KMS-11 (cell line): ENCODE results near the gene POR.

Experiments
- H2AFZ ChIP-seq: fragments of 200-600 bp; sonication (generic); 2 replicates; pipeline ENCODE4 v1.6.1; 2016; ENCODE audit warnings: antibody characterized with exemption, mixed run types, low read depth
- H3K27ac ChIP-seq: fragments of 200-600 bp; sonication (generic); 2 replicates; pipeline ENCODE4 v1.6.1; 2016; ENCODE audit warnings: mild to moderate bottlenecking, mixed run types
- H3K27me3 ChIP-seq: fragments of 200-600 bp; sonication (generic); 2 replicates; pipeline ENCODE4 v1.6.1; 2017; ENCODE audit warnings: mild to moderate bottlenecking, low read depth, mixed run types, moderate library complexity; ENCODE audit not compliant: insufficient read depth
- H3K36me3 ChIP-seq: fragments of 200-600 bp; sonication (generic); 2 replicates; pipeline ENCODE4 v1.6.1; 2017; ENCODE audit warnings: mild to moderate bottlenecking, mixed run types; ENCODE audit not compliant: insufficient read depth
- H3K4me1 ChIP-seq: fragments of 200-600 bp; sonication (generic); 2 replicates; pipeline ENCODE4 v1.6.1; 2016; ENCODE audit warnings: mild to moderate bottlenecking, low read depth, mixed run types; ENCODE audit not compliant: poor library complexity, severe bottlenecking
- H3K4me2 ChIP-seq: fragments of 200-600 bp; sonication (generic); 2 replicates; pipeline ENCODE4 v1.7.0; 2016; ENCODE audit warnings: mild to moderate bottlenecking, mixed run types
- H3K4me3 ChIP-seq: fragments of 200-600 bp; sonication (generic); IDR thresholded peaks from 2 replicates; pipeline ENCODE4 v1.6.1; 2017; ENCODE audit warnings: low read depth, low read length, mixed read lengths; ENCODE audit not compliant: insufficient read depth
- H3K79me2 ChIP-seq: fragments of 200-600 bp; sonication (generic); 2 replicates; pipeline ENCODE4 v1.6.1; 2016; ENCODE audit warnings: low read depth, mixed run types; ENCODE audit not compliant: insufficient read depth
- H3K9ac ChIP-seq: fragments of 200-600 bp; sonication (generic); 2 replicates; pipeline ENCODE4 v1.6.1; 2016; ENCODE audit warnings: mild to moderate bottlenecking, mixed run types
- H4K20me1 ChIP-seq: fragments of 200-600 bp; sonication (generic); 2 replicates; pipeline ENCODE4 v1.6.1; 2016; ENCODE audit warnings: mild to moderate bottlenecking, mixed run types; ENCODE audit not compliant: insufficient read depth
- CTCF ChIP-seq: fragments of 200-600 bp; sonication (generic); conservative IDR thresholded peaks from 2 replicates; pipeline ENCODE4 v1.6.1; 2017; ENCODE audit warnings: low read depth, mild to moderate bottlenecking, antibody characterized with exemption, low read length, moderate library complexity, mixed read lengths

Gene POR

GRCh38 chr7:75971309-75971960 lies 56.5 kb downstream of the POR start:
- Histone ChIP-seq H3K4me1 (peaks cover 7% of the 10 kb centered on the region), H3K4me3 (no peak overlapping the region), H3K4me2 (no peak overlapping the region), H4K20me1 (no peaks in the 10 kb centered on the region), H3K9ac (no peak overlapping the region), H3K79me2 (no peaks in the 10 kb centered on the region), H3K36me3 (no peaks in the 10 kb centered on the region), H3K27ac (no peak overlapping the region), H2AFZ (no peak overlapping the region), H3K27me3 (no peaks in the 10 kb centered on the region)
- TF ChIP-seq CTCF, result no peak

GRCh38 chr7:75971961-75972763 lies 57.2 kb downstream of the POR start:
- no peaks in the 10 kb centered on the region for H3K27me3 ChIP-seq
- H3K4me3 ChIP-seq, result no peak overlapping the region
- H3K27ac ChIP-seq, result no peak overlapping the region
- H3K4me1 ChIP-seq, result peaks cover under 1% of the 10 kb centered on the region
- H3K36me3 ChIP-seq, result no peaks in the 10 kb centered on the region
- no peak overlapping the region for H3K9ac ChIP-seq
- H4K20me1 ChIP-seq, result no peaks in the 10 kb centered on the region
- no peak overlapping the region for H2AFZ ChIP-seq
- TF ChIP-seq CTCF, result no peak
- H3K79me2 ChIP-seq, result no peaks in the 10 kb centered on the region
- H3K4me2 ChIP-seq, result no peak overlapping the region

- Histone ChIP-seq H2AFZ (no peak overlapping the region), H4K20me1 (no peaks in the 10 kb centered on the region), H3K79me2 (no peaks in the 10 kb centered on the region), H3K36me3 (no peaks in the 10 kb centered on the region), H3K9ac (no peak overlapping the region), H3K4me3 (no peak overlapping the region), H3K4me1 (no peaks in the 10 kb centered on the region), H3K27ac (no peak overlapping the region), H3K27me3 (no peaks in the 10 kb centered on the region), H3K4me2 (no peak overlapping the region)
- TF ChIP-seq CTCF, result no peak
Measured at GRCh38 chr7:75977743-75978142, 62.8 kb downstream of the POR start.

- no peak for TF ChIP-seq CTCF
- no peaks in the 10 kb centered on the region for H3K36me3 ChIP-seq
Measured at GRCh38 chr7:75979759-75980429, 64.9 kb downstream of the POR start.

More at GRCh38 chr7:75979759-75980429, 64.9 kb downstream of the POR start:
- no peak overlapping the region for H3K9ac ChIP-seq
- H4K20me1 ChIP-seq, result no peaks in the 10 kb centered on the region
- no peaks in the 10 kb centered on the region for H3K27me3 ChIP-seq
- H3K79me2 ChIP-seq, result no peaks in the 10 kb centered on the region
- no peak overlapping the region for H3K4me3 ChIP-seq
- H2AFZ ChIP-seq, result no peak overlapping the region
- H3K27ac ChIP-seq, result no peak overlapping the region
- no peaks in the 10 kb centered on the region for H3K4me1 ChIP-seq
- H3K4me2 ChIP-seq, result no peak overlapping the region
